Type B pancreatic cell (in vitro differentiated cells): ENCODE data around the gene LRP1B. TPM values are rescaled to one million over a fixed set of nuclear protein-coding genes. Genes with fewer than 3 reads are reported as not detected.

ENCODE experiments used
- DNase-seq: peaks from one replicate; pipeline ENCODE4 v3.0.0; 2021; ENCODE audit warnings: mixed read lengths; ENCODE audit not compliant: unreplicated experiment; ENCODE audit errors: extremely low spot score
- H3K27ac Mint-ChIP-seq: 2 replicates; pipeline ENCODE4 v1.8.0; 2021; ENCODE audit warnings: mild to moderate bottlenecking, mixed read lengths
- H3K27me3 Mint-ChIP-seq: 2 replicates; pipeline ENCODE4 v1.8.0; 2021; ENCODE audit warnings: mixed read lengths
- H3K36me3 Mint-ChIP-seq: 2 replicates; pipeline ENCODE4 v1.8.0; 2021; ENCODE audit warnings: mixed read lengths
- H3K4me1 Mint-ChIP-seq: one replicate; pipeline ENCODE4 v1.8.0; 2021; ENCODE audit warnings: mixed read lengths; ENCODE audit not compliant: unreplicated experiment
- H3K4me3 Mint-ChIP-seq: 2 replicates; pipeline ENCODE4 v1.8.0; 2021; ENCODE audit warnings: mild to moderate bottlenecking, mixed read lengths
- H3K9me3 Mint-ChIP-seq: 2 replicates; pipeline ENCODE4 v1.8.0; 2021; ENCODE audit warnings: mixed read lengths
- total RNA-seq: library from RNA; stranded (reverse); gene quantifications from 2 replicates; pipeline ENCODE4 v1.2.1, GENCODE V29; 2021; ENCODE audit warnings: low replicate concordance
- TF ChIP-seq, protein P1 (sequence below): fragments of 200-600 bp; sonication (generic); conservative IDR thresholded peaks from 2 replicates; pipeline ENCODE4 v1.5.0; 2021; ENCODE audit warnings: antibody characterized with exemption, mild to moderate bottlenecking

LRP1B gene
- total RNA-seq, 1 donor from 2014 or later = 16.0 TPM

DNA sequence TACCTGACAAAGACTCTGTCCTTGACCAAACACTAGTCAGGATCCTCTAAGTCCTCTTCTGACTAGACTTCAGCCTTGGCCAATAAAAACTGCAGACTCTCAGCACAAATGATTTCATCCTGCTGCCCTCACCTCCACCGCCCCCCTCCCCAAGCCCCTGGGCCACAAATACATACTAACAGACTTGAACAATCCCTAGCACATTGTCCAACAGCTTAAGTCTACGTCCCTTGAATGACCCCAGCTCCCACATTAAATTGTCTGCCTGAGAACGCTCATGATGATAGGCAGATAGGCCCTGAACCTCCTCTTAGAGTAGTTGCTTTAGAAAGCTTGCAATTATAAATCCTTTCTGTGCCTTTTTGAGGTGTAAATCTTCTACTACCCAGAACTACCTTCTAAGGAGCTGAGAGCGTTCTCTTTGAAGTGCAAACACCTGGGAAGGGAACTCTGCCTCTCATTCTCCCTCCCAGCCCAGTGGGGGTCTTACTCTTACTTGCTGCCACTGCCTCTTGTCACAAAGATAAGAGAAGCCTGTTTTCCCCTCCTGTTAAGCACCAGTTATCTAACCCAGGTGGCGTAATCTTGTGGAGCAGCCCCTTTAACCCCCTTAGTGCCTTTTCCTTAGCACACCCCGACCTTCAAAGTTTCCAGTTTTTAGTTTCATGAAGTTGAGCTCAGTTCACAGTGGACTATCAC is 1225.6 kb downstream of the LRP1B start:
- H3K27me3 Mint-ChIP-seq = no peaks in the 10 kb centered on the region
- H3K9me3 Mint-ChIP-seq = no peaks in the 10 kb centered on the region
- TF ChIP-seq, protein P1, sequence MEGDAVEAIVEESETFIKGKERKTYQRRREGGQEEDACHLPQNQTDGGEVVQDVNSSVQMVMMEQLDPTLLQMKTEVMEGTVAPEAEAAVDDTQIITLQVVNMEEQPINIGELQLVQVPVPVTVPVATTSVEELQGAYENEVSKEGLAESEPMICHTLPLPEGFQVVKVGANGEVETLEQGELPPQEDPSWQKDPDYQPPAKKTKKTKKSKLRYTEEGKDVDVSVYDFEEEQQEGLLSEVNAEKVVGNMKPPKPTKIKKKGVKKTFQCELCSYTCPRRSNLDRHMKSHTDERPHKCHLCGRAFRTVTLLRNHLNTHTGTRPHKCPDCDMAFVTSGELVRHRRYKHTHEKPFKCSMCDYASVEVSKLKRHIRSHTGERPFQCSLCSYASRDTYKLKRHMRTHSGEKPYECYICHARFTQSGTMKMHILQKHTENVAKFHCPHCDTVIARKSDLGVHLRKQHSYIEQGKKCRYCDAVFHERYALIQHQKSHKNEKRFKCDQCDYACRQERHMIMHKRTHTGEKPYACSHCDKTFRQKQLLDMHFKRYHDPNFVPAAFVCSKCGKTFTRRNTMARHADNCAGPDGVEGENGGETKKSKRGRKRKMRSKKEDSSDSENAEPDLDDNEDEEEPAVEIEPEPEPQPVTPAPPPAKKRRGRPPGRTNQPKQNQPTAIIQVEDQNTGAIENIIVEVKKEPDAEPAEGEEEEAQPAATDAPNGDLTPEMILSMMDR = no peak
- no peak overlapping the region for H3K27ac Mint-ChIP-seq
- no peak overlapping the region for H3K4me3 Mint-ChIP-seq
- DNase-seq = no peak
- H3K4me1 Mint-ChIP-seq = peaks cover 6% of the 10 kb centered on the region
- no peaks in the 10 kb centered on the region for H3K36me3 Mint-ChIP-seq

DNA sequence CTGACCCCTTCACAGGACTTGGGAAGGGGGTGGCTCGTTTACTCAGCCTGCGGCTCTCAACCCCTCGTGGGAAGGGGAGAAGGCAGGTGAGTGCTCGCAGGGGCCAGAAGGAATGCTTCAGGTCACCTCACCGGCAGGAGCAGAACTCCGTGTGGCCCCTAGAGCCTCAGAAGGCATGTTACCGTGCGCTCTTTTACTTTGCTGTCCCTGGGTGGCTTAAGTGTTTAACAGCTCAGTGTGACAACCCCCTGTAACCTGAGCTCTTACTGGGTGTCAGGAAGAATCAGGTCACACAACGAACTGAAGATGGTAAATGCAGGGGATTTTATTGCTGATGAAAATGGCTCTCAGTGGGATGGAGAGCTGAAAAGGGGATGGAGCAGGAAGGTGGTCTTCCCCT is 1235.4 kb downstream of the LRP1B start:
- Mint-ChIP-seq H3K9me3 (no peaks in the 10 kb centered on the region), H3K27ac (no peak overlapping the region), H3K4me1 (no peaks in the 10 kb centered on the region), H3K36me3 (peaks cover 4% of the 10 kb centered on the region), H3K4me3 (no peak overlapping the region), H3K27me3 (no peaks in the 10 kb centered on the region)
- TF ChIP-seq, protein P1 = no peak
- DNase-seq = no peak

DNA sequence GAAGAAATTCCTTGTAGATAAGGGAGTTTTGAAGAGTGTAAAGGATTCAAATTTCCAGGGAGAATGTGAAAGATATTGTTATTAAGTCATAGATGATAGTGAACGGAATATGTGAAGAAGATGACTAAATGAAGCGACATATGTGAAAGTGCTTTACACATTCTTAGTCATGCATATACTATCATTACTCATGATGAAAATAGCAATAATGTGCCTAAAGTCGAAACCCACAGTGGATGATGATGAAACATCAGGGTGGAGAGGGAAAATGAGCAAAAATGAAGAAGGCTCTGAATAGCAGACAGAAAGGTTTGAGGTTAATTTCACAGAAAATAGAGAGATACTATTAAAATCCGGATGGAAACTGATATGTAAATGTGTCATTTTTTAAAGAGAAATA is 1237.1 kb downstream of the LRP1B start:
- peaks cover 4% of the 10 kb centered on the region for H3K36me3 Mint-ChIP-seq
- TF ChIP-seq, protein P1 = no peak
- no peak overlapping the region for H3K27ac Mint-ChIP-seq
- H3K9me3 Mint-ChIP-seq = no peaks in the 10 kb centered on the region
- H3K4me1 Mint-ChIP-seq = no peaks in the 10 kb centered on the region
- no peak for DNase-seq
- H3K27me3 Mint-ChIP-seq = no peaks in the 10 kb centered on the region
- H3K4me3 Mint-ChIP-seq = no peak overlapping the region

DNA sequence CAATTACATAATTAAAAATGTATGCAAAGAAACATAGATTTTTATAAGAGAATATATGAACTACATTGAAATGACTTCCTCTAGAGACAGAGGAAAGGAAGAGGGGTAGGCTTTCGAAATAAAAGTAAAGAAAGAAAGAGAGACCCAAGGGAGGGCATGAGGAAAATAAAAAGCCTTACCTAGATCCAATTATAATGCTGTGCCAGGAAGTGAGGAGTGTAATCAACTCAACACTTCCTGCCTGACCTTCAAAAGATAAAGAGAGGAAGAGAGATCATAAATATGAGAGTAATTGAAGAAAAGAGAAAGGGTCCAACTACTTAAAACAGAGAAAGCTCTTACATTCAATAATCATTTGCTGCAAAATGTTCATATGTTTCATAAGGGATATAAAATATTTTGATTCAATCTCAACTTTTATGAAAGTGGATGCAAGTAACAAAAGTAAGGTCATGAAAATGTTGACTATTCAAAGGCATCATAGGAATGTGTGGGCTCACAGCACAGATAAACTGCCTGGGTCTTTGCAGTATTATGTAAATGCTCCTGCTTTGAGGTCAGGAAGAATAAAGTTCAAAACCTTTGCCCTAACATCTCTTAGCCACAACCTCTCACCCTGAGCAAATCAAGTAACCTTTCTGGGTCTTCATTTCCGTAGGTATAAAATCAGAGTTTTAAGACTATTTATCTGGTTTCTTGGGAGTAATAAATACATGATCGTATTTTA is 1237.7 kb downstream of the LRP1B start:
- TF ChIP-seq, protein P1 = no peak
- H3K4me1 Mint-ChIP-seq = no peaks in the 10 kb centered on the region
- no peak overlapping the region for H3K4me3 Mint-ChIP-seq
- H3K36me3 Mint-ChIP-seq = peaks cover 4% of the 10 kb centered on the region
- no peak overlapping the region for H3K27ac Mint-ChIP-seq
- no peaks in the 10 kb centered on the region for H3K9me3 Mint-ChIP-seq
- no peaks in the 10 kb centered on the region for H3K27me3 Mint-ChIP-seq
- no peak for DNase-seq

DNA sequence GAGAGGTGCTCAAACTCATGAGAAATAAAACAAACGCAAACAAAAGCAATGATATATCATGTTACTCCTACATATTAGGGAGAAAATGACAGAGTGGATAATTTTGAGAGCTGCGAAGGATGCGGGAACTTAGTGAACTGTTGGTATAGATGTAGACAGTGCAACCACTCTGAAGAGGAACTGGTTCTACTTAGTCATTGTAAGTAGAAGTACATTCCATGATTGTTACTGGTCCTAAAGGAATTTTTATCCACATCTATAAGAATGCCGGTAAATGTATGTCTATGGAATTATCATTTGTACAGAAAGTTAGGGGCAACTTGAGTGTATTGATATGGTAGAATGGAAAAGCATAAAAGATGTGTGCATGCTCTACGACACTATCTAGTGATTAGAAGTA is 1238.4 kb downstream of the LRP1B start:
- Mint-ChIP-seq H3K36me3 (peaks cover 4% of the 10 kb centered on the region), H3K27me3 (no peaks in the 10 kb centered on the region), H3K9me3 (no peaks in the 10 kb centered on the region), H3K4me3 (no peak overlapping the region), H3K27ac (no peak overlapping the region), H3K4me1 (no peaks in the 10 kb centered on the region)
- no peak for DNase-seq
- TF ChIP-seq, protein P1 = no peak
